ENCODE data around the gene HIGD1C. TPM values are rescaled to one million over a fixed set of nuclear protein-coding genes. Genes with fewer than 3 reads are reported as not detected.

The HIGD1C gene
- total and polyA plus RNA-seq, 2 of the 8 experiments (the other 6 are each of a cell fraction or from before 2014, with no cell fraction given): not detected

DNA sequence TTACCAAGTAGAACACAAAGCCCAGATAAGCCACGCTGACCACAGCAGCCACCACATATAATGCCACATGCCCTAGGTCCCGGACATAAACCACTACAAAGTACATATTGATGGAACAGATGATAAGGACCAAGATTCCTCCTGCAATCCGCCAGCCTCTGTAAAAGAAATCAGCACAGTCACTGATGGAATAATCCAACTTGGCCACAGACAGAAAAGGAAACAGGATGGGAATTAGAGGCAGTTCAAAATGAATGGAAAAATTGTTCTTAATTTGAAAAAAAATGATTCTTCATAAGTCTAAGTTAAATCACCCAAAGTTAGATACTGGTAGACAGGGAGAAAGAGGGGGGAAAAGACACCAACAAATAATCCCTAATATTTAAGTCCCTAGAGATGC, 38.4 kb downstream of the HIGD1C start (continued):
- TF ChIP-seq SRF (IDR thresholded peaks at IDR 0.05; ENCODE audit: low read depth, low read length) (no peak), RXRA (IDR thresholded peaks at IDR 0.05; ENCODE audit: insufficient read depth, low read depth, low read length) (no peak)

Measured in H1 (cell line).